Spleen (tissue), 7 donors: ENCODE results near the gene TTLL1.
"Not testable (repeated sequence)": the region's sequence is repeated elsewhere in the genome, so short reads cannot be mapped to it uniquely, and the experiment has no call there.

Experiments used
- POLR2A ChIP-seq, 3 donors: fragments of 450-650 bp; IDR thresholded peaks; one replicate each; pipeline ENCODE4 v1.5.1; 2017; ENCODE audit warnings: antibody characterized with exemption in 3 of 3, mild to moderate bottlenecking in 1 of 3
- TF ChIP-seq, protein P1 (sequence below), 11 experiments: fragments of 200-600 bp in 7 of 11; fragments of 450-650 bp in 4 of 11; sonication (generic) in 4 of 11; IDR thresholded peaks in 8 of 11; conservative IDR thresholded peaks in 3 of 11; 1 replicate in 7 of 11; 2 replicates in 4 of 11; pipeline versions ENCODE4 v1.4.0 to v1.8.0; 2016 to 2021; ENCODE audit warnings: antibody characterized with exemption in 11 of 11, inconsistent platforms in 4 of 11, mild to moderate bottlenecking in 1 of 11
- donor health status: DM: no; HTN: no; CAD: no; lungs with moderate emphysema.
- donor health status: DM: no; HTN: no; CAD: no.
- donor health status: DM: no; HTN: no; CAD: no.

DNA sequence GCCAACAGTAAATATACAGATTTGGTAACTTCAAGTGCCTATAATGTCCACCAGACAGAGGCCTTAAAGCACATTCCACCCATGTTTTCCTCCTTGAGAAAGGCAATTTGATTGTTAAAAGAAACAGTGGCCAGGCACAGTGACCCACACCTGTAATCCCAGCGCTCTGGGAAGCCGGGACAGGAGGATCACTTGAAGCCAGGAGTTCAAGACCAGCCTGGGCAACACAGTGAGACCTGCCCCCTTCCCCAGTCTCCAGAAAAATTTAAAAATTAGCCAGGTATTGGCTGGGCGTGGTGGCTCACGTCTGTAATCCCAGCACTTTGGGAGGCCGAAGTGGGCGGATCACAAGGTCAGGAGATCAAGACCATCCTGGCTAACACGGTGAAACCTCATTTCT is 93.5 kb downstream of the TTLL1 start:
- not testable (repeated sequence) for TF ChIP-seq POLR2A (IDR thresholded peaks at IDR 0.05)
- TF ChIP-seq, protein P1, sequence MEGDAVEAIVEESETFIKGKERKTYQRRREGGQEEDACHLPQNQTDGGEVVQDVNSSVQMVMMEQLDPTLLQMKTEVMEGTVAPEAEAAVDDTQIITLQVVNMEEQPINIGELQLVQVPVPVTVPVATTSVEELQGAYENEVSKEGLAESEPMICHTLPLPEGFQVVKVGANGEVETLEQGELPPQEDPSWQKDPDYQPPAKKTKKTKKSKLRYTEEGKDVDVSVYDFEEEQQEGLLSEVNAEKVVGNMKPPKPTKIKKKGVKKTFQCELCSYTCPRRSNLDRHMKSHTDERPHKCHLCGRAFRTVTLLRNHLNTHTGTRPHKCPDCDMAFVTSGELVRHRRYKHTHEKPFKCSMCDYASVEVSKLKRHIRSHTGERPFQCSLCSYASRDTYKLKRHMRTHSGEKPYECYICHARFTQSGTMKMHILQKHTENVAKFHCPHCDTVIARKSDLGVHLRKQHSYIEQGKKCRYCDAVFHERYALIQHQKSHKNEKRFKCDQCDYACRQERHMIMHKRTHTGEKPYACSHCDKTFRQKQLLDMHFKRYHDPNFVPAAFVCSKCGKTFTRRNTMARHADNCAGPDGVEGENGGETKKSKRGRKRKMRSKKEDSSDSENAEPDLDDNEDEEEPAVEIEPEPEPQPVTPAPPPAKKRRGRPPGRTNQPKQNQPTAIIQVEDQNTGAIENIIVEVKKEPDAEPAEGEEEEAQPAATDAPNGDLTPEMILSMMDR (IDR thresholded peaks at IDR 0.05 in 8 of 11, conservative IDR thresholded peaks at IDR 0.05 in 3 of 11) = not testable (repeated sequence)
